Neural crest cell (in vitro differentiated cells): ENCODE measurements around the gene MUC21. TPM values are rescaled to one million over a fixed set of nuclear protein-coding genes. Genes with fewer than 3 reads are reported as not detected.

Experiments used
- DNase-seq: peaks from one replicate; pipeline ENCODE4 v3.0.0; 2021; ENCODE audit warnings: low read depth, mixed read lengths, low spot score
- H3K27ac Mint-ChIP-seq: one replicate; pipeline ENCODE4 v1.8.0; 2021; ENCODE audit warnings: mild to moderate bottlenecking, mixed read lengths; ENCODE audit not compliant: unreplicated experiment
- H3K27me3 Mint-ChIP-seq: 2 replicates; pipeline ENCODE4 v1.8.0; 2021; ENCODE audit warnings: low read depth, mild to moderate bottlenecking, mixed read lengths
- H3K36me3 Mint-ChIP-seq: 2 replicates; pipeline ENCODE4 v1.8.0; 2021; ENCODE audit warnings: low read depth, mild to moderate bottlenecking, mixed read lengths
- H3K4me1 Mint-ChIP-seq: 2 replicates; pipeline ENCODE4 v1.8.0; 2021; ENCODE audit warnings: mixed read lengths
- H3K4me3 Mint-ChIP-seq: one replicate; pipeline ENCODE4 v1.8.0; 2021; ENCODE audit warnings: mild to moderate bottlenecking, mixed read lengths
- H3K9me3 Mint-ChIP-seq: 2 replicates; pipeline ENCODE4 v1.8.0; 2021; ENCODE audit warnings: mixed read lengths
- total RNA-seq: library from RNA; stranded (reverse); gene quantifications from 2 replicates; pipeline ENCODE4 v1.2.1, GENCODE V29; 2021
- TF ChIP-seq, protein P1 (sequence below): fragments of 200-600 bp; sonication (generic); conservative IDR thresholded peaks from 2 replicates; pipeline ENCODE4 v1.5.0; 2021; ENCODE audit warnings: antibody characterized with exemption, mild to moderate bottlenecking

Gene MUC21
- total RNA-seq, 1 donor from 2014 or later, result not detected

DNA sequence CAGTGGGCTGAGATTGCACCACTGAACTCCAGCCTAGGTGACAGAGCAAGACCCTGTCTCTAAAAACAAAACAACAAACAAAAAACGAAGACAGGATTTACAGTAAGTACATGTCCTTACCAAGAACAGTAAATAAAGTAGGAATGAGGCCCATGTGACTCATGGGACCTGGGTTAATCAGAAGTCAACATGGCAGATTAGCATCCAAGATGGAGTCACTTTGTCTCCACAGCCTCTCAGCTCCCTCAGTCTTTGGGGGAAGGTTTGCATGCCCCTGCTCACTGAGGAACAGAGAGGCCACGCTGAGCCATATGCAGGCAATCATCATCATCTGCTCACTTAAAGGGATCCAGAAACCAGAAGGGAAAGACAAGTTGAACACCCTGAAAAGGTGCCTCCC, 19.0 kb downstream of the MUC21 start:
- Mint-ChIP-seq H3K4me1 (no peaks in the 10 kb centered on the region), H3K27ac (no peak overlapping the region), H3K36me3 (no peaks in the 10 kb centered on the region), H3K9me3 (peaks cover 2% of the 10 kb centered on the region), H3K4me3 (no peak overlapping the region), H3K27me3 (no peaks in the 10 kb centered on the region)
- no peak for DNase-seq
- TF ChIP-seq, protein P1, sequence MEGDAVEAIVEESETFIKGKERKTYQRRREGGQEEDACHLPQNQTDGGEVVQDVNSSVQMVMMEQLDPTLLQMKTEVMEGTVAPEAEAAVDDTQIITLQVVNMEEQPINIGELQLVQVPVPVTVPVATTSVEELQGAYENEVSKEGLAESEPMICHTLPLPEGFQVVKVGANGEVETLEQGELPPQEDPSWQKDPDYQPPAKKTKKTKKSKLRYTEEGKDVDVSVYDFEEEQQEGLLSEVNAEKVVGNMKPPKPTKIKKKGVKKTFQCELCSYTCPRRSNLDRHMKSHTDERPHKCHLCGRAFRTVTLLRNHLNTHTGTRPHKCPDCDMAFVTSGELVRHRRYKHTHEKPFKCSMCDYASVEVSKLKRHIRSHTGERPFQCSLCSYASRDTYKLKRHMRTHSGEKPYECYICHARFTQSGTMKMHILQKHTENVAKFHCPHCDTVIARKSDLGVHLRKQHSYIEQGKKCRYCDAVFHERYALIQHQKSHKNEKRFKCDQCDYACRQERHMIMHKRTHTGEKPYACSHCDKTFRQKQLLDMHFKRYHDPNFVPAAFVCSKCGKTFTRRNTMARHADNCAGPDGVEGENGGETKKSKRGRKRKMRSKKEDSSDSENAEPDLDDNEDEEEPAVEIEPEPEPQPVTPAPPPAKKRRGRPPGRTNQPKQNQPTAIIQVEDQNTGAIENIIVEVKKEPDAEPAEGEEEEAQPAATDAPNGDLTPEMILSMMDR, result no peak

DNA sequence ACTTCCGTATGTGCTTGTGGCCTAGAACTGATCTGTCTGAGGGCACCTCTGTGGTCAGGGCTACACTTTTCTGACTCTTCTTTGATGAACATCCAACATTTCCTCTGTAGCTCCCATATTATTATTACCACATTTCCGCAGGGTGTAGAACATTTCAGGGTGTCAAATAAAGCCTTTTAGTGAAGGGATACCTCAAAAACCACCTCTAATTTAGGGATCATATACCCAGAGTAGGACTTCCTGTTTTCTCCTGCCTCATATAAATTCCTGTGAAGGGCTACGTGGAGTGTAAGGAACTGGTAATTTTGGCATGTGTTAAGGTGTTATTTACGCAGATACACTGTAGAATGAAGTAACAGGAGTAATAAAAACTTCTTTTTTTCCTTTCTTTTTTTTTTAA, 21.3 kb downstream of the MUC21 start:
- Mint-ChIP-seq H3K4me1 (no peaks in the 10 kb centered on the region), H3K27ac (peak overlapping the region; percentile 29), H3K36me3 (no peaks in the 10 kb centered on the region), H3K9me3 (peaks cover 2% of the 10 kb centered on the region), H3K27me3 (peaks cover 3% of the 10 kb centered on the region), H3K4me3 (no peak overlapping the region)
- no peak for DNase-seq
- TF ChIP-seq, protein P1, result no peak

DNA sequence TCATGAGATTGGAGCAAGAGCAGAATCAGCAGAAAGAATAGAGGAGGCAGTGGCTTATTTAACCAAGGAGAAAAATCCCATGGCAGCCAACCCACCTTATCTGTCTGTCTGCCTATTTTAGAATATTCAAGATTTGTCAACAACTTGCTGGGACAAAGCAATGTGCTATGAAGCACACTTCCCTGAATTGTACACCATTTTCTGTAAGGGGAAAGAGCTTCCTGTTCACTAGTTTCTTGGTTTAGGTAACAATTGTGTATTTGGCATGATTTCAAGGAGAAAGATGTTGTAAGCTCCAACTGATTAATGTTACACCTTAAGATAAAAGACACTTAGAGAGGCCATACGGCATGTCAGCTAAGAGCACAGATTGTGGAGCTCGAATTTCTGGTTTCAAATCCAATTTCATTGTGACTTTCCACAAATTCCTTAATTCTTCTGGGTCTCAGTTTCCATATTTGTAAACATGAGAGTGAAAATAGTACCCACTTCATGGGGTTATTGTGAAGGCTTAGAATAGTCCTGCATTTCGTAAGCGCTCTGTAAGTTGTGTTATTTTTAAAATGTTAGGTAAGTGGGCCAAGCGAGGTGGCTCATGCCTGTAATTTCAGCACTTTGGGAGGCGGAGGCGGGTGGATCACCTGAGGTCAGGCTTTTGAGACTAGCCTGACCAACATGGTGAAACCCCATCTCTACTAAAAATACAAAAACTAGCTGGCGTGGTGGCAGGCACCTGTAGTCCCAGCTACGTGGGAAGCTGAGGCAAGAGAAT, 21.9 kb downstream of the MUC21 start:
- TF ChIP-seq, protein P1, result no peak
- DNase-seq, result no peak
- H3K9me3 Mint-ChIP-seq, result no peaks in the 10 kb centered on the region
- H3K4me3 Mint-ChIP-seq, result no peak overlapping the region
- H3K27ac Mint-ChIP-seq, result peak overlapping the region; percentile 20
- peaks cover 7% of the 10 kb centered on the region for H3K27me3 Mint-ChIP-seq
- no peaks in the 10 kb centered on the region for H3K4me1 Mint-ChIP-seq
- no peaks in the 10 kb centered on the region for H3K36me3 Mint-ChIP-seq

DNA sequence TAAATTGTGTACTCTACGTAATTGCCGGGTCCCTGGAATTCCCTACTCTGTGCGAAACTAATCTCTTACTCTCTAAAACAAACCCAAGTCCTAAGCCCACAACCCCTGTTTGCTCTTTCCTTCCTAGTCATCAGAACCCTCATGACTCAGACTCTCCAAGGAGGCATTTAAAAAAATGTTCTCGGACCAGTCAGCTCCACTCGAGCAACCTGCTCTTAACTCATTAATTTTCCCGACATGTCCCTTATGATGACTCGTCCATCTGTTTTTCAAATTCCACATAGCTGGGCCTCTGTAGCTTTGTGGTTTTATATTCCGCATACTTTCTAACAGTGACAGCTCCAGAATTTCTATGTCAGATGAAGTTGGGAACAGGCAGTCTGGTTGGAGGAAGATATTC, 24.2 kb downstream of the MUC21 start:
- Mint-ChIP-seq H3K36me3 (no peaks in the 10 kb centered on the region), H3K4me3 (no peak overlapping the region), H3K27me3 (peaks cover 7% of the 10 kb centered on the region), H3K9me3 (no peaks in the 10 kb centered on the region), H3K4me1 (no peaks in the 10 kb centered on the region), H3K27ac (no peak overlapping the region)
- TF ChIP-seq, protein P1, result no peak
- no peak for DNase-seq

DNA sequence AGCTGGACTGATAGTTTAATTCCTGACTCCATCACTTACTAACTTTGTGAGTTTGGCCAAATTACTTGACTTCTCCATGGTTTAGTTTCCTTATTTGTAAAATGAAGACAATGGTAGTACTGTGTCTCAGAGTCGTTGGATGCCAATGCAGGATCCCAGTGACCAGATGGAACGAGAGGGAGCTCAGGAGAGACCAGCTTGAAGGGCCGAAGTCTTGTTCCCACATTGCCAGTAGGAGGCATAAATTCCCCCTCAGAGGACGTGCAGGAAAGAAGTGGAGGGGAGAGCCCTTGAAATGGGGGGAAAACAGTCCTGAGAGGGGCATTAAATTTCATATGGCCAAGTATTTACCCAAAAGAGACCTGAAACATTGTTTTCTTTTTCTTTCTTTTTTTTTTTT, 24.6 kb downstream of the MUC21 start:
- no peak for DNase-seq
- H3K4me1 Mint-ChIP-seq, result no peaks in the 10 kb centered on the region
- no peak overlapping the region for H3K27ac Mint-ChIP-seq
- H3K36me3 Mint-ChIP-seq, result no peaks in the 10 kb centered on the region
- no peaks in the 10 kb centered on the region for H3K9me3 Mint-ChIP-seq
- H3K27me3 Mint-ChIP-seq, result peaks cover 7% of the 10 kb centered on the region
- TF ChIP-seq, protein P1, result no peak
- no peak overlapping the region for H3K4me3 Mint-ChIP-seq
